HG02884 (cell line): ENCODE data around the gene EIF4EBP3.
"Not testable (repeated sequence)": the region's sequence is repeated elsewhere in the genome, so short reads cannot be mapped to it uniquely, and the experiment has no call there.

Experiments used
- ATAC-seq: cut with Tn5 transposase; IDR thresholded peaks from one replicate; pipeline ENCODE4 v1.9.1; 2021; ENCODE audit warnings: mild to moderate bottlenecking, moderate library complexity; ENCODE audit not compliant: unreplicated experiment

EIF4EBP3 gene

DNA sequence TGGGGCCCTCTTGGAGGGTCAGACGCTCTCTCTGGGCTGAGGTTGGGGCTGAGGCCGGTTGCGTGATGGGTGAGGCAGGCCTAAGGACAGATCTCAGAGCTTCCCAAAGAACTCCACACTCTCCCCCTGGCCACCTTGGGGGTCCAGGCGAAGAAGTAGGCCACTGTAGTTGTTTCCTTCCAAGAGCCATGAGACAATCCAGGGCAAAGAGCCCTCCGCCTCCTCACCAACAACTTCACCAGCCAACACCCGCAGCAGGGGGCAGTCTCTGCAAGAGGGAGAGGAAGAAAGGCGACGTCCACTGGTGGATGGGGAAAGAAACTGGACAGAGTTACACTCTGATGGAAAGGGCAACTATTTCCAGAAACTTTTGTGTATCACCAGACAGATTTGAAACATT is 27.8 kb downstream of the EIF4EBP3 start:
- no peak for ATAC-seq

- no peak for ATAC-seq
Observed at GRCh38 chr5:140576776-140577201, 29.3 kb downstream of the EIF4EBP3 start.

DNA sequence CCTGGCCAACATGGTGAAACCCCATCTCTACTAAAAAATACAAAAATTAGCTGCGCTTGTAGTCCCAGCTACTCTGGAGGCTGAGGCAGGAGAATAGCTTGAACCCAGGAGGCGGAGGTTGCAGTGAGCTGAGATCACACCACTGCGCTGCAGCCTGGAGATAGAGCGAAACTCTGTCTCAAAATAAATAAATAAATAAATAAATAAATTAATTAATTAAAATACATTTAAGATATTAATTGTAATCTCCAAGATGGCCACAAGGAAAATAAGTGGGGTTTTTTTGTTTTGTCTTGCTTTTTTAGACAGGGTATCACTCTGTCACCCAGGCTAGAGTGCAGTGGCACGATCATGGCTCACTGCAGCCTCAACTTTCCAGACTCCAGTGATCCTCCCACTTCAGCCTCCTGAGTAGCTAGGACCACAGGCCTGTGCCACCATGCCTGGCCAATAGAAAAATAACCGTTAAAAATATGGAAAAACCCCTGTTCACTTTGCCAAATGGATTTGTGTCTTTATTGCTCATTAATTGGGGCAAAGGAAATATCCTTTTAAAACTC is 31.8 kb downstream of the EIF4EBP3 start:
- ATAC-seq, result not testable (repeated sequence)

DNA sequence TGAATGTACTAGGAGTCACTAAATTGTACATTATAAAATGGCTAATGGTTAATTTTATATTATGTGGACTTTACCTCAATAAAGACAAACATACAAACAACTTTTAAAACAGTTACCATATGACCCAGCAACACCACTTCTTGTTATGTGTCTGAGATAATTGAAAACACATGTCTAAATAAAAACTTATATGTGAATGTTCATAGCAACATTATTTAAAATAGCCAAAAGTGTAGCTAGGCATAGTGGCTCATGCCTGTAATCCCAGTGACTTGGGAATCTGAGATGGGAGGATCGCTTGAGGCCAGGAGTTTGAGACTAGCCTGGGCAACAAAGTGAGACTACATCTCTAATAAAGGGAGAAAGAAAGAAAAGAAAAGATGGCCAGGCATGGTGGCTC is 40.0 kb downstream of the EIF4EBP3 start:
- no peak for ATAC-seq

- ATAC-seq, result no peak
Observed at GRCh38 chr5:140588311-140589070, 41.0 kb downstream of the EIF4EBP3 start.

DNA sequence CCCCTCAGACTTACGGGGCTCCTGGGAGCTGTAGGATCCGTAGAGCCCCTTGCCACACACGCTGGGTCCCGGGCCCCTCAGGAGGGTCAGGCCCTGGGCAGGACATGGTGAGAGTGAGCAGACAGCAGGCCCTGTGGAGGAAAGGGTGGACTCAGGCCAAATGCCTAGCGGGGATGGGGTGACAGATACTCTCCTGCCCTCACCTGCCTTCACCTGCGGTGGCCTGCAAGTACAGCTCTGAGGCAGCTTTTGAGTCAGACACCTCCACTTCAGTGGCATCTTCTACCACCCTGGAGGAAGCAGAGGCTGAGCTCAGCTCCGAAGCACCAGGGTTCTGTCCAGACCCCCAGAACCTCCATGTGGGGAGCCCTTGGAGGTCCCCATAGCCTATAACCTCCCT is 43.4 kb downstream of the EIF4EBP3 start:
- ATAC-seq, result no peak

DNA sequence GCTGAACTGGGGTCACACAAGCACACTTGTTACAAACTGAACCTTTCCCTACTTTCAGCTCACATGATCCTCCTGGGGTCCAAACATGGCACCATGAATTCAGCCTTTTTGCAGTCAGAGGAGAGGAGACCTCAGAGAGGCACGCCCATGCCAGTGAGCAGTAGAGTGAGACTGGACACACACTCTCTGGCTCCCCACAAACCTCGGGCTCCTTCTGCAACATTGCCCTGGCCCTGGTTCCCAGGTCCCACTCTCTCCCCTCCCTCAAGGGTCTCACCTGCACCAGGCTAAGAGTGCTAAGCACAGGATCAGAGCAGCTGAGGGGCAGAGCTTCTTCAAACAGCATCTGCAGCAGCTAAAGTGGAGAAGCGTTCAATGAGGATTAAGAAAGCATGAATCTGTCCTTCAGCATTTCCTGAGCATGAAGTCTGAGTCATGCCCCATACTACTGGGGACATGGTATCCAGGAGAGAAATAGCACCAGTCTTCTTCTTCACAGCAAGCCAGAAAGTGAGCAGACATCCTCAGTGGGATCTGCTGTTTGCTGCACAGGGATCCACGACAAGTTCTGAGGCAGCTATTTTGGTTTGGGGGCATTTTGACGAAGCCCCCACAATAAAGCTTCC is 44.4 kb downstream of the EIF4EBP3 start:
- no peak for ATAC-seq

DNA sequence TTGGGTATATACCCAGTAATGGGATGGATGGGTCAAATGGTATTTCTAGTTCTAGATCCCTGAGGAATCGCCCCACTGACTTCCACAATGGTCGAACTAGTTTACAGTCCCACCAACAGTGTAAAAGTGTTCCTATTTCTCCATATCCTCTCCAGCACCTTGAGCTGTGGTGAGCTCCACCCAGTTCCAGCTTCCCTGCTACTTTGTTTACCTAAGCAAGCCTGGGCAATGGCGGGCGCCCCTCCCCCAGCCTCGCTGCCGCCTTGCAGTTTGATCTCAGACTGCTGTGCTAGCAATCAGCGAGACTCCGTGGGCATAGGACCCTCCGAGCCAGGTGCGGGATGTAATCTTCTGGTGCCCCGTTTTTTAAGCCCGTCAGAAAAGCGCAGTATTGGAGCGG is 45.6 kb downstream of the EIF4EBP3 start:
- not testable (repeated sequence) for ATAC-seq

- no peak for ATAC-seq
Observed at GRCh38 chr5:140594169-140594568, 46.7 kb downstream of the EIF4EBP3 start.

DNA sequence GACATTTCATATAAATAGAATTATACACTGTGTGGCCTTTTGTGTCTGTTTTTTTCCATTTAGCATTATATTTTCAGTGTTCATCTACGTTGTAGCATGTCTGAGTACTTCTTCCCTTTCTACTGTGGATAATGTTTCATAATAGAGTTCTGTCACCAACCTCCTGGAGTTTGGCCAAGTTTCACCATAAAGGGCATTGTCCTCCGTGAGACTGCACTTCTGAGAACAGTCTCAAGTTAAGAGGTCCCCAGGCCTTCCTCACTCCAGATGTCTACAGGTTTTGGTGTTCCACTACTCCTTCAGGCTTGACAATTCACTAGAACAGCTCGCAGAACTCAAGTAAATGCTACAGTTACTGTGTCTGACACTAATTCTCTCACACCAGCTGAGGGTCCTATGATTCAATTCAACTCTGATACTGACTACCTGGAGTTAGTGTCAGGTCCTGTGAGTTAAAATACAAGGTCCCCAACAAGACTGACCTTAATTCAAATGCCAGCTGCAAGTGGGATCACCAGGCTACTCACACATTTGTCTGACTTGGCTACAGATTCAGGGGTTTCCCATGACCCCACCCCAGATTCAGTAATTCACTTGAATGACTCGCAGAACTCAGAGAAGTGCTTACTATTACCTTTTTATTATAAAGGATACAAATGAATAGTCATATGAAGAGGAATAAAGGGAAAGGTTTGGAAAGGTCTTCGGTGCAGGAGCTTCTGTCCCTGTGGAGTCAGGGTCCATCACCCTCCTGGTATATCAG is 48.3 kb downstream of the EIF4EBP3 start:
- ATAC-seq, result no peak

GRCh38 chr5:140596321-140596741 is 48.9 kb downstream of the EIF4EBP3 start:
- no peak for ATAC-seq

- ATAC-seq, result no peak
Observed at GRCh38 chr5:140598836-140599235, 51.4 kb downstream of the EIF4EBP3 start.
